GM19239 (cell line): ENCODE results near the gene PAPSS1.

Experiments used
- DNase-seq: peaks from one replicate; pipeline ENCODE4 v3.0.0; 2011; ENCODE audit warnings: low spot score; ENCODE audit not compliant: insufficient read length
- FAIRE-seq: peaks from 2 replicates; lab custom pipeline; 2011; peaks lifted over from hg19 to GRCh38; lab: Jason Lieb, UNC

PAPSS1 gene

DNA sequence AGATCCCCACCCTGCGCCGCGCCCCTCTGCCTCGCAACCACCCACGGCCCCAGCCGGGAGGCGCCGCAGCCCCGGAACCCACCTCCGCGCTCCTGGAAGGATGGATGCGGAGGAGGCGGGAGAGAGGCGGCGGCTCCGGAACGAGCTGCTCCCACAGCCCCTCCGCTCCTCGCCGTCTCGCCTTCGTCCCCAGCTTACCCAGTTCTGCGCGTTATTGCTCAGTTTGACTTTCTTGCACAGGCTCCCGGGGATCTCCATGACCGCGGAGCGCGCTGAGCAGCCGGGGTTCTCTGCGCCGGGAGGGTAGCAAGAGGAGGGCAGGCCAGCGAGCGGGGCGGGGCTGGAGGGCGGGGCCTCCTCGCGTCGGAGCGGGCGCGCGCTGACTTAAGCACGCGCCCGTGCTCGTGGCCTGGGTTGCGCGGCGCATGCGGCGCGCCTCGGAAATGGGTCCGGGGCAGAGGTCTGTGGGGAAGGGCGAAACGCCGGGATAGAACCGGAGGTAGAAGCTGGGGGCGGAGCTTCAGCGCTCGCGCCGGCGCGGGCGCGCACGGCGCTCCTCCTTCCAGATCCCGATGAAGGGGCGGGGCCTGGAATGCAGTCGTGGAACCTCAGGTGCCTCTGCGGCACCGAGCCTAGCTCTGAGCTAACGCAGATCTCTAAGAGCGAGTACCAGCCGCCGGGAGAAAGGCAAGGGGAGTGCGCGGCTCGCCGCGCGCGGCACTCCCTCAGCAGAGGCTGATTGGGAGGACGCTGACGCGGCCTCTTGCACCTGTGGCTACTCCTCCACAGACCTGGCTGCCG is at the start of gene PAPSS1:
Gene PAPSS1, minus strand, starts transcription at position 313 of the 801 bp plus-strand sequence. Its CDS starts 55 bp downstream, at position 258.
- FAIRE-seq (peak; percentile 81), DNase-seq (peak; percentile 70)

- FAIRE-seq (no peak), DNase-seq (no peak)
Measured at GRCh38 chr4:107760281-107760947, 40.4 kb upstream of the PAPSS1 start.

DNA sequence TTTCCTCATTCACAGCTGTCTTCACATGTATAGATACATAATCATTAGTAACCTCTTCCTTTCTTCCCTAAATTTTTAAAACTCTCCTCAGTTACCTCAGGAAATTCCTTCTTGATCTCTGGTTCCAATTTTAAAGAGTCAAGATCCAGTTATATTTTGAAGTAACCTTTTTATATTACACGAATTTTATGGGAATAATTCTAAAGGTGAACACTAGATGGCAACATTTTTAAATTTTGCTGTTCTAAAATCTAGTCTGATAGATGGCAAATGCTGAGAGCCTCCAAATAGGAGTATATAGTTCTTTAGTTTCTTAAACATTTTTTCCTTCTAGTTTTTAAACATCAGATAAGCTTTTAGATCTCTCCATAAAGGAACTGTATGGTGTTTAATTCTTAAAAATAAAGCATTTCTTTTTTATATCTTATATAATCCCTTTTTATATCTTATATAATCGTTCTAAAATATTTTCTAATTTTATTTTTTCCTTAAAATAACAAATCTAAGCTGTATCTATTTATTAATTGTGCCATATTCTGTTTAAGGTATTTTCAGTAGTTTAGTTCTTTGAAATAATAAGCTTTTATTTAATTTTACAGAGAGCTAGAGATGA is 37.9 kb upstream of the PAPSS1 start:
- DNase-seq (no peak), FAIRE-seq (no peak)

- no peak for FAIRE-seq
- no peak for DNase-seq
Measured at GRCh38 chr4:107757283-107757682, 37.2 kb upstream of the PAPSS1 start.

DNA sequence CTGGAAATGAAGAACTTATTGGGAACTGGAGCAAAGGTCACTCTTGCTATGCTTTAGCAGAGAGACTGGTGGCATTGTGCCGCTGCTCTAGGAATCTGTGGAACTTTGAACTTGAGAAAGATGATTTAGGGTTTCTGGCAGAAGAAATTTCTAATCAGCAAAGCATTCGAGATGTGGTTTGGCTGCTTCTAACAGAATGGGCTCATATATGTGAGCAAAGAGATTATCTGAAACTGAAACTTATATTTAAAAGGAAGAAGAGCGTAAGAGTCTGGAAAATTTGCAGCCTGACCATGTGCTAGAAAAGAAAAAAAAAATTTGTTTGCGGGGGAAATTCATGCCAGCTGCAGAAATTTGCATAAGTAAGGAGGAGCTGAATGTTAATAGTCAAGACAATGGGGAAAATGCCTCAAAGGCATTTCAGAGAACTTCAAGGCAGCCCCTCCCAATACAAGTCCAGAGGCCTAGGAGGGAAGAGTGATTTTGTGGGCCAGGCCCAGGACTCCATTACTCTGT is 35.9 kb upstream of the PAPSS1 start:
- DNase-seq (no peak), FAIRE-seq (no peak)

DNA sequence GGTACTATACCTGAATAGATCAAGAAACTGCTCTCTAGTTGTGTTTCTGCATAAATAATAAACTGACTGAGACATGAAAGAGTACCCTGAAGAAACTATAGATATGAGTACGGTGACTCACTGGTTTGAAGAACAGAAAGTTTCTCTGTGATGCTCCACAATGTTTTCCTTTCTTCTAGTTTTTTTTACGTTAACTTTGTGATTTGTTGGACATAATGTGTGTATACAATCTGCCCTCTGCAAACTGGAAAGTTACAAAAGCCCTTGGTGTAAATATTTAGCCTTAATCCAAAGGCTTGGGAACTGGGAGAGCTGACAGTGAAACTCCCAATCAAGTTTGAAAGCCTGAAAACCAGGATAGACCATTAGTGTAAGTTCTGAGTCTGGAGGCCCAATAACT is 31.6 kb upstream of the PAPSS1 start:
- FAIRE-seq (no peak), DNase-seq (no peak)

- DNase-seq (no peak), FAIRE-seq (no peak)
Measured at GRCh38 chr4:107747748-107748486, 27.9 kb upstream of the PAPSS1 start.

DNA sequence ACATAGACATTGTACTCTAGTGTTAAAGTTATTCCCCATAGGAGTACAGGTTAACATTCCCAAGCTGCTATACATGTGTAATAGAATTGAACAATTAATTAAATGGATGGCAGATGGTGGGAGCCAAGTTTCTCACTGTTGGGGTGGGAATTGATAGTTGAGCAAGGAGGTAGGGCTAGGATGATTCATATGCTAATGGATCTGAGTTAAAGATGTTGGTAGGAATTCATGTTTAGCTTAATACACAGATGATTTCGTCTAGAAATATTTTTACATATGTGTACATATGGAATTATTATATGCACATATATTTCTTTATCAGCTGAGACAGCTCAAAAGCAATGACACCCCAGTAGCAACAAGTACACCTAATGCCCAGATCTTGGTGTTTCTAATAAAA is 26.1 kb upstream of the PAPSS1 start:
- DNase-seq (no peak), FAIRE-seq (no peak)

- DNase-seq (no peak), FAIRE-seq (no peak)
Measured at GRCh38 chr4:107744532-107744931, 24.5 kb upstream of the PAPSS1 start.

GRCh38 chr4:107743532-107743931 is 23.5 kb upstream of the PAPSS1 start:
- no peak for DNase-seq

DNA sequence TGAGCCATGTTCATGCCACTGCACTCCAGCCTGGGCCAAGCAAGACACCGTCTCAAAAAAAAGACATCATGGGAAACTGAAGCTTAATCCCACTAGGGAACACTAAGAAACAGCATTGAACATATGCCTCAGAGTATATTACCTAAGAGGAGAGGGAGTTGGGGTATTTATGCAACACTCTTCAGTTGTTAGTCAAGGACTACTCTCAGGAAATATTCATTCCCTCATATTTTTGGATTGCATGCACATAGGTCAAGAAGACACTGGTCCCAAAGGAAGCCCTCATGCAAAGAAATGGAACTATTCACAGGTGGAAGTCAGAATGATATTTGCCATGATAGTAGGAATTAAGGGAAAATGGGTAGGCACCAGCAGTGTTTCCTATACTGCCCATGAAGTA is 22.8 kb upstream of the PAPSS1 start:
- no peak for FAIRE-seq
- no peak for DNase-seq

More at GRCh38 chr4:107743532-107743931, 23.5 kb upstream of the PAPSS1 start:
- FAIRE-seq, result no peak

DNA sequence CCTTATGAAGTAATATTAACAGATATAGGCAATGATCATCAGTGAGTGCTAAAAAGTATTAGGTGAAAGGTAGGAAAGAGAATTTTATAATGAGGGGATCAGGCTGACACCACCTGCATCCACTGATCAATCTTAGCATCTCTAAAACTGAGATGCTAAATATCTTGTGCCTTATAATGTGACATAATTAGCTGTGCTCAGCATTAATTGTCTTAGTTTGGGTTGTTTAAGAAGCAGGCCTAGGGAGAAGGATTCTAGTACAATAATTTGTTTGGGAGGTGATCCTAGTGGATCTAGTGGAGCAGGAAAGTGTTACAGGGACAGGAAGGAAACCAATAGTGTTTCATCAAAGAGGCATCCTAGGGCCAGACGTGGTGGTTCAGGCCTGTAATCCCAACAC is 22.2 kb upstream of the PAPSS1 start:
- DNase-seq (no peak), FAIRE-seq (no peak)

GRCh38 chr4:107740950-107741701 is 21.1 kb upstream of the PAPSS1 start:
- FAIRE-seq (no peak), DNase-seq (no peak)

GRCh38 chr4:107740381-107740780 is 20.3 kb upstream of the PAPSS1 start:
- FAIRE-seq (no peak), DNase-seq (no peak)

DNA sequence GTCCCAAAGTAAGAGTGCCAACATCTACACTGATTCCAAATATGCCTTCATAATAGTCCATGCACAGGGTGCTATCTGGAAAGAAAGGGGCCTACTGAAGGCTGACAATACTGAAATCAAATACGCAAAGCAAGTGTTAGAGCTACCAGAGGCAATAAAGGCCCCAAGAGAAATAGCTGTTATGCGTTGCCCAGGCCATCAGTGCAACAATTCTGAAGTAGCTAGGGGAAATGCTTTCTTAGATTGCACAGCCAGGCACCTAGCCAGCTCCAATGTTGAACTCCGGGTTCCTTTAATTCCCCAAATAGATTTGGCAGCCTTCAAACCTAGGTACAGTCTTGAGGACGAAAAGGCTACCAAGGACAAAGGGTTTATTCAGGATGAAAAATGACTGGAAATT is 17.4 kb upstream of the PAPSS1 start:
- FAIRE-seq (no peak), DNase-seq (no peak)

DNA sequence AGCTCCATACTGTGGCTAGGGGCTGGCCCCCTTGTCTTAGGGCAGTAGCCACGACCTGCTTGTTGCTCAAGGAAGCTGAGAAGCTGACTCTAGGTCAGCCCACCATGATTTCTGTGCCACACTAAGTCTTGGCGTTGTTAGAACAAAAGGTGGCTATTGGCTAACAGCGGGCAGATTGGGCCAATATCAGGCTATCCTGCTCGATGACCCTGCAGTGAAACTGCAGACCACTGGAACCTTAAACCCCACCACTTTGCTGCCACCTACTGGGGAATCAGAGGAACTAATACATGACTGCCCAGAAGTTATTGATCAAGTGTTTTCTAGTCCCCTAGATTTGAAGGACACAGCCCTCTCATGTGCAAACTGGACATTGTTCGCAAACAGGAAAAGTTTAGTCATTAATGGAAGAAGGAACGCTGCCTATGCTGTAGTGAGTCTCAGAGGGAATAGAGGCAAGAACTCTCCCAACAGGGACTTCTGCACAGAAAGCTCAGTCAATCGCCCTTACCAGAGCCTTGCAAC is 17.0 kb upstream of the PAPSS1 start:
- DNase-seq (peak; percentile 28), FAIRE-seq (peak; percentile 94)

DNA sequence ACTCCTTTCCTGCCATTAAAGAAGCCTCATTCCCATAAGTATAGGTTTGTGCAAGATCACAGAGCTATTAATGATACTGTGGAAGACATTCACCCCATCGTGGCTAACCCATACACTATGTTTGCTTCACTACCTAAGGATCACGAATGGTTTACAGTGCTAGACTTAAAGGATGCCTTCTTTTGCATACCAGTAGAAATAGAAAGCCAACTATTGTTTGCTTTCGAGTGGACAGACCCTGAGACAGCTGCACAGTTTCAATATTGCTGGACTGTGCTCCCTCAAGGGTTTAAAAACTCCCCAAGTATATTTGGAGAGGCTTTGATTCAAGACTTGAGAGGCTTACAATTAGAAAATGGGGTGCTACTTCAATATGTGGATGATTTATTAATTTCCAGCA is 16.0 kb upstream of the PAPSS1 start:
- FAIRE-seq, result no peak
- DNase-seq, result no peak

- no peak for FAIRE-seq
Measured at GRCh38 chr4:107734120-107734519, 14.1 kb upstream of the PAPSS1 start.

DNA sequence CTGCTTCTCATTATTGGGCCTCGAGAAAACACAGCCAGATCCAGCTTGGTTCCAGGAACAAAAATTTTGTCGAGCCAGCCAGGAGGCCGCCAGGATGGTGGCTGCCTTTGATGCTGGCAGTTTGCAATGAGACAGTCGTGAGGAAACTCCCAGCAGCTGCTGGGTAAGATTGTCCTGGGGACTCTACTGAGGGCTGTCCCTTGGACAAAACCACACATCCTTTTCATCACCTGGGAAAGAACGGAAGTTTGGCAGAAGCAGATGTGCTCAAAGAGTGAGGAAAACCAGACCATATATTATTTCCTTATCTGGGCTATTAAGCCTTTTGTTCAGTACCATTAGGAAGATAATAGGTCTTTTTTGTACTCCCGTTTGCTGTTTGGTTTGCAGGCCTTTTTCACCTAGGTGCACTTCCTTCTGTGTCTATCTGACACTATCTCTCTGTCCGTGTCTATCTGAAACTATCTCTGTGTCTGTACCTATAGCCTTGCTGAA is 13.4 kb upstream of the PAPSS1 start:
- DNase-seq (no peak), FAIRE-seq (no peak)

More at GRCh38 chr4:107734120-107734519, 14.1 kb upstream of the PAPSS1 start:
- DNase-seq, result no peak
